GM12878 (cell line): ENCODE data around the gene MNAT1. TPM values are rescaled to one million over a fixed set of nuclear protein-coding genes. Genes with fewer than 3 reads are reported as not detected.
A peak's percentile ranks its signal among the peaks of the same experiment; 100 is the strongest.

Experiments used
- ATF7 ChIP-seq: fragments of 450-650 bp; IDR thresholded peaks from 2 replicates; pipeline ENCODE4 v1.6.1; 2016; ENCODE audit warnings: low read depth, mild to moderate bottlenecking
- BACH1 ChIP-seq: fragments of 450-650 bp; IDR thresholded peaks from 2 replicates; pipeline ENCODE4 v1.6.1; 2017; ENCODE audit warnings: mild to moderate bottlenecking, borderline replicate concordance
- BCL11A ChIP-seq: IDR thresholded peaks from 2 replicates; pipeline ENCODE4 v1.6.1; 2011; ENCODE audit warnings: low read depth, low read length
- BHLHE40 ChIP-seq, 2 experiments: fragments of 450-650 bp in 1 of 2; IDR thresholded peaks; 2 replicates each; pipeline ENCODE4 v1.6.1; 2011 to 2017; ENCODE audit warnings: low read depth in 2 of 2, borderline replicate concordance in 1 of 2, improper control_type of control experiment in 1 of 2, low read length in 1 of 2, mild to moderate bottlenecking in 1 of 2
- CREB1 ChIP-seq: IDR thresholded peaks from 2 replicates; pipeline ENCODE4 v1.6.1; 2012; ENCODE audit warnings: low read depth, mild to moderate bottlenecking, inconsistent platforms
- EGR1 ChIP-seq, 2 experiments: IDR thresholded peaks; 1 replicate in 1 of 2; 2 replicates in 1 of 2; pipeline ENCODE4 v1.6.1; 2011 to 2012; ENCODE audit warnings: low read depth in 2 of 2, low read length in 2 of 2, borderline replicate concordance in 1 of 2, mild to moderate bottlenecking in 1 of 2, moderate library complexity in 1 of 2
- KDM1A ChIP-seq: fragments of 200-600 bp; sonication (generic); IDR thresholded peaks from 2 replicates; pipeline ENCODE4 v1.6.1; 2016; ENCODE audit warnings: borderline replicate concordance
- MEF2B ChIP-seq: fragments of 450-650 bp; IDR thresholded peaks from 2 replicates; pipeline ENCODE4 v1.6.1; 2018; ENCODE audit warnings: mild to moderate bottlenecking, moderate library complexity; ENCODE audit not compliant: partially characterized antibody, poor library complexity, severe bottlenecking
- POLR2A ChIP-seq: IDR thresholded peaks from 2 replicates; pipeline ENCODE4 v1.6.1; 2011; ENCODE audit warnings: low read depth, mild to moderate bottlenecking, low read length
- POLR2AphosphoS2 ChIP-seq: IDR thresholded peaks from 2 replicates; pipeline ENCODE4 v1.6.1; 2011; ENCODE audit warnings: low read depth, mild to moderate bottlenecking, low read length, improper control_type of control experiment, moderate library complexity
- RAD21 ChIP-seq: IDR thresholded peaks from 2 replicates; pipeline ENCODE4 v1.6.1; 2011; ENCODE audit warnings: mild to moderate bottlenecking, low read depth, low read length, moderate library complexity; ENCODE audit not compliant: insufficient read depth
- RAD51 ChIP-seq: fragments of 450-650 bp; IDR thresholded peaks from 2 replicates; pipeline ENCODE4 v1.6.1; 2016; ENCODE audit warnings: moderate library complexity, mild to moderate bottlenecking, inconsistent platforms
- TCF7 ChIP-seq: IDR thresholded peaks from 2 replicates; pipeline ENCODE4 v1.6.1; 2014; ENCODE audit warnings: antibody characterized with exemption, borderline replicate concordance
- ZNF207 ChIP-seq: fragments of 450-650 bp; IDR thresholded peaks from 2 replicates; pipeline ENCODE4 v1.6.1; 2014; ENCODE audit warnings: antibody characterized with exemption, mild to moderate bottlenecking, borderline replicate concordance
- ZZZ3 ChIP-seq: IDR thresholded peaks from 2 replicates; pipeline ENCODE4 v1.6.1; 2011; ENCODE audit warnings: low read depth; ENCODE audit not compliant: control insufficient read depth, insufficient read length
- polyA plus RNA-seq, 11 experiments: library from polyadenylated mRNA; depleted of rRNA in 4 of 11; unstranded in 6 of 11; stranded (reverse) in 5 of 11; fragments of >200 nt; fragmentation: Nextera tagmentation in 4 of 11; fragmentation: Illumina TruSeq in 1 of 11; extraction: Ambion mirVana in 4 of 11; extraction: Trizol in 1 of 11; gene quantifications; 1 replicate in 1 of 11; 2 replicates in 10 of 11; pipeline versions ENCODE4 v1.2.1 to v1.2.3, GENCODE V29; 2011 to 2016; ENCODE audit warnings: inconsistent platforms in 2 of 11, missing spikeins in 2 of 11, low read depth in 1 of 11
- total RNA-seq, 4 experiments: library from RNA; depleted of rRNA in 3 of 4; stranded (reverse); fragments of >200 nt in 3 of 4; fragmentation: Illumina TruSeq in 1 of 4; extraction: Trizol in 1 of 4; gene quantifications; 2 replicates each; pipeline versions ENCODE4 v1.2.1 to v1.2.3, GENCODE V29; 2013 to 2021
- TF ChIP-seq, protein P1 (sequence below): fragments of 450-650 bp; IDR thresholded peaks from 2 replicates; pipeline ENCODE4 v1.6.1; 2016; ENCODE audit warnings: mild to moderate bottlenecking, moderate library complexity, borderline replicate concordance
- TF ChIP-seq, protein P2 (sequence below): fragments of 450-650 bp; conservative IDR thresholded peaks from 2 replicates; pipeline ENCODE4 v1.6.1; 2017; ENCODE audit warnings: mild to moderate bottlenecking, moderate library complexity
- TF ChIP-seq, protein P3 (sequence below): fragments of 450-650 bp; formaldehyde crosslinking; IDR thresholded peaks from 2 replicates; pipeline ENCODE4 v1.4.0; 2020; ENCODE audit warnings: mild to moderate bottlenecking, moderate library complexity

The MNAT1 gene
- total and polyA plus RNA-seq, 10 of the 15 experiments (the other 5 are each of a cell fraction or from before 2014, with no cell fraction given) = 26.5 to 67.4 (median 40.8) TPM

DNA sequence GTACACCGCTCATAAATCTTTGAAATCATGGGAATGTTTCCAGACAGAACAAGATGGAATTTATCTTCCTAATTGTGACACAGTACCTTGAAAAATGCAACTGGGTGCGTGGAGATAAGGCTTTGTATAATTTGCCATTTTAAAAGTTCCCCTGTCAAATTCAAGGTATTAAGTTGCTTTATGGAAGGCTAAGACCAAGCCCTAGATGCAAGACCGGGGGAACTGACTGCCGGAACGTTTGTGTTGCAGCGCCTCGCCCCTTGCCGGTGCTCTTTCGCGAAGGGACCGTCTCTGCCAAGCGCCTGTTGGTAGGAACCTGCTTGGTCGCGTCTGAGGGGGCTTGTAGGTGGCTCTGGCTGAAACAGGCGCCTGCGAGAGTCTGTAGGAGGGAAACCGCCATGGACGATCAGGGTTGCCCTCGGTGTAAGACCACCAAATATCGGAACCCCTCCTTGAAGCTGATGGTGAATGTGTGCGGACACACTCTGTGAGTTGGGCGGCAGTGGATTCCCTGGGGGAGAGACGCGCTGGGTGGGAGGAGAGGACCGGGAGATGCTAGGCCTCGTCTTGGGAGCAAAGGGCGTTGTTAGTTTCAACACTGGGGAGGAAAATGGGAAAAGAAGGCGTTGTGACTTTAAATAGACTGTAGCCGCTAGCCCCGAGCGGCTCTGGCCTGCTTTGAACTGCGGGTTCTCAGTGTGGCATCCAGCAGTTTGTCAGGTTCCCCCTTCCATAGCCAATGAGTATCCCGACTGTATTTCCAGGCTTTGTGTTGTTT lies at the start of gene MNAT1 (continued):
- TF ChIP-seq, protein P1, sequence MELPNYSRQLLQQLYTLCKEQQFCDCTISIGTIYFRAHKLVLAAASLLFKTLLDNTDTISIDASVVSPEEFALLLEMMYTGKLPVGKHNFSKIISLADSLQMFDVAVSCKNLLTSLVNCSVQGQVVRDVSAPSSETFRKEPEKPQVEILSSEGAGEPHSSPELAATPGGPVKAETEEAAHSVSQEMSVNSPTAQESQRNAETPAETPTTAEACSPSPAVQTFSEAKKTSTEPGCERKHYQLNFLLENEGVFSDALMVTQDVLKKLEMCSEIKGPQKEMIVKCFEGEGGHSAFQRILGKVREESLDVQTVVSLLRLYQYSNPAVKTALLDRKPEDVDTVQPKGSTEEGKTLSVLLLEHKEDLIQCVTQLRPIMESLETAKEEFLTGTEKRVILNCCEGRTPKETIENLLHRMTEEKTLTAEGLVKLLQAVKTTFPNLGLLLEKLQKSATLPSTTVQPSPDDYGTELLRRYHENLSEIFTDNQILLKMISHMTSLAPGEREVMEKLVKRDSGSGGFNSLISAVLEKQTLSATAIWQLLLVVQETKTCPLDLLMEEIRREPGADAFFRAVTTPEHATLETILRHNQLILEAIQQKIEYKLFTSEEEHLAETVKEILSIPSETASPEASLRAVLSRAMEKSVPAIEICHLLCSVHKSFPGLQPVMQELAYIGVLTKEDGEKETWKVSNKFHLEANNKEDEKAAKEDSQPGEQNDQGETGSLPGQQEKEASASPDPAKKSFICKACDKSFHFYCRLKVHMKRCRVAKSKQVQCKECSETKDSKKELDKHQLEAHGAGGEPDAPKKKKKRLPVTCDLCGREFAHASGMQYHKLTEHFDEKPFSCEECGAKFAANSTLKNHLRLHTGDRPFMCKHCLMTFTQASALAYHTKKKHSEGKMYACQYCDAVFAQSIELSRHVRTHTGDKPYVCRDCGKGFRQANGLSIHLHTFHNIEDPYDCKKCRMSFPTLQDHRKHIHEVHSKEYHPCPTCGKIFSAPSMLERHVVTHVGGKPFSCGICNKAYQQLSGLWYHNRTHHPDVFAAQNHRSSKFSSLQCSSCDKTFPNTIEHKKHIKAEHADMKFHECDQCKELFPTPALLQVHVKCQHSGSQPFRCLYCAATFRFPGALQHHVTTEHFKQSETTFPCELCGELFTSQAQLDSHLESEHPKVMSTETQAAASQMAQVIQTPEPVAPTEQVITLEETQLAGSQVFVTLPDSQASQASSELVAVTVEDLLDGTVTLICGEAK = peak; percentile 92
- TF ChIP-seq EGR1 (IDR thresholded peaks at IDR 0.05; ENCODE audit: borderline replicate concordance in 1 of 2, low read depth in 2 of 2, low read length in 2 of 2) (peak in 1 of 2 experiments; percentile 61; a peak in 2 of 3 replicates), ATF7 (0 out of 2 replicates have a peak, but pooled peaks have one; percentile 28), POLR2AphosphoS2 (0 out of 2 replicates have a peak, but pooled peaks have one; percentile 60), POLR2A (peak; percentile 93), ZZZ3 (peak; percentile 35), BHLHE40 (IDR thresholded peaks at IDR 0.05; ENCODE audit: borderline replicate concordance in 1 of 2, low read depth in 2 of 2, low read length in 1 of 2) (no peak), RAD21 (peak; percentile 24), MEF2B (peak; percentile 68), ZNF207 (peak; percentile 61; the same call in 1 of the 2 replicates), CREB1 (peak; percentile 45), TCF7 (no peak), RAD51 (no peak), KDM1A (no peak), BACH1 (no peak; the same call in 1 of the 2 replicates), BCL11A (0 out of 2 replicates have a peak, but pooled peaks have one; percentile 13)
- TF ChIP-seq, protein P2, sequence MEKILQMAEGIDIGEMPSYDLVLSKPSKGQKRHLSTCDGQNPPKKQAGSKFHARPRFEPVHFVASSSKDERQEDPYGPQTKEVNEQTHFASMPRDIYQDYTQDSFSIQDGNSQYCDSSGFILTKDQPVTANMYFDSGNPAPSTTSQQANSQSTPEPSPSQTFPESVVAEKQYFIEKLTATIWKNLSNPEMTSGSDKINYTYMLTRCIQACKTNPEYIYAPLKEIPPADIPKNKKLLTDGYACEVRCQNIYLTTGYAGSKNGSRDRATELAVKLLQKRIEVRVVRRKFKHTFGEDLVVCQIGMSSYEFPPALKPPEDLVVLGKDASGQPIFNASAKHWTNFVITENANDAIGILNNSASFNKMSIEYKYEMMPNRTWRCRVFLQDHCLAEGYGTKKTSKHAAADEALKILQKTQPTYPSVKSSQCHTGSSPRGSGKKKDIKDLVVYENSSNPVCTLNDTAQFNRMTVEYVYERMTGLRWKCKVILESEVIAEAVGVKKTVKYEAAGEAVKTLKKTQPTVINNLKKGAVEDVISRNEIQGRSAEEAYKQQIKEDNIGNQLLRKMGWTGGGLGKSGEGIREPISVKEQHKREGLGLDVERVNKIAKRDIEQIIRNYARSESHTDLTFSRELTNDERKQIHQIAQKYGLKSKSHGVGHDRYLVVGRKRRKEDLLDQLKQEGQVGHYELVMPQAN = peak; percentile 62; the same call in 1 of the 2 replicates
- TF ChIP-seq, protein P3, sequence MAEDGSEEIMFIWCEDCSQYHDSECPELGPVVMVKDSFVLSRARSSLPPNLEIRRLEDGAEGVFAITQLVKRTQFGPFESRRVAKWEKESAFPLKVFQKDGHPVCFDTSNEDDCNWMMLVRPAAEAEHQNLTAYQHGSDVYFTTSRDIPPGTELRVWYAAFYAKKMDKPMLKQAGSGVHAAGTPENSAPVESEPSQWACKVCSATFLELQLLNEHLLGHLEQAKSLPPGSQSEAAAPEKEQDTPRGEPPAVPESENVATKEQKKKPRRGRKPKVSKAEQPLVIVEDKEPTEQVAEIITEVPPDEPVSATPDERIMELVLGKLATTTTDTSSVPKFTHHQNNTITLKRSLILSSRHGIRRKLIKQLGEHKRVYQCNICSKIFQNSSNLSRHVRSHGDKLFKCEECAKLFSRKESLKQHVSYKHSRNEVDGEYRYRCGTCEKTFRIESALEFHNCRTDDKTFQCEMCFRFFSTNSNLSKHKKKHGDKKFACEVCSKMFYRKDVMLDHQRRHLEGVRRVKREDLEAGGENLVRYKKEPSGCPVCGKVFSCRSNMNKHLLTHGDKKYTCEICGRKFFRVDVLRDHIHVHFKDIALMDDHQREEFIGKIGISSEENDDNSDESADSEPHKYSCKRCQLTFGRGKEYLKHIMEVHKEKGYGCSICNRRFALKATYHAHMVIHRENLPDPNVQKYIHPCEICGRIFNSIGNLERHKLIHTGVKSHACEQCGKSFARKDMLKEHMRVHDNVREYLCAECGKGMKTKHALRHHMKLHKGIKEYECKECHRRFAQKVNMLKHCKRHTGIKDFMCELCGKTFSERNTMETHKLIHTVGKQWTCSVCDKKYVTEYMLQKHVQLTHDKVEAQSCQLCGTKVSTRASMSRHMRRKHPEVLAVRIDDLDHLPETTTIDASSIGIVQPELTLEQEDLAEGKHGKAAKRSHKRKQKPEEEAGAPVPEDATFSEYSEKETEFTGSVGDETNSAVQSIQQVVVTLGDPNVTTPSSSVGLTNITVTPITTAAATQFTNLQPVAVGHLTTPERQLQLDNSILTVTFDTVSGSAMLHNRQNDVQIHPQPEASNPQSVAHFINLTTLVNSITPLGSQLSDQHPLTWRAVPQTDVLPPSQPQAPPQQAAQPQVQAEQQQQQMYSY (CRISPR knock-in tag) = no peak
